Cerebellar cortex (tissue), 1 donor: ENCODE measurements around the gene C2CD2.

ENCODE experiments used
- DNase-seq: peaks from one replicate; pipeline ENCODE4 v3.0.0-alpha.2; 2015; ENCODE audit warnings: low spot score

C2CD2 gene

GRCh38 chr21:41933313-41934079 is 20.3 kb downstream of the C2CD2 start:
- DNase-seq = peak; percentile 25

DNA sequence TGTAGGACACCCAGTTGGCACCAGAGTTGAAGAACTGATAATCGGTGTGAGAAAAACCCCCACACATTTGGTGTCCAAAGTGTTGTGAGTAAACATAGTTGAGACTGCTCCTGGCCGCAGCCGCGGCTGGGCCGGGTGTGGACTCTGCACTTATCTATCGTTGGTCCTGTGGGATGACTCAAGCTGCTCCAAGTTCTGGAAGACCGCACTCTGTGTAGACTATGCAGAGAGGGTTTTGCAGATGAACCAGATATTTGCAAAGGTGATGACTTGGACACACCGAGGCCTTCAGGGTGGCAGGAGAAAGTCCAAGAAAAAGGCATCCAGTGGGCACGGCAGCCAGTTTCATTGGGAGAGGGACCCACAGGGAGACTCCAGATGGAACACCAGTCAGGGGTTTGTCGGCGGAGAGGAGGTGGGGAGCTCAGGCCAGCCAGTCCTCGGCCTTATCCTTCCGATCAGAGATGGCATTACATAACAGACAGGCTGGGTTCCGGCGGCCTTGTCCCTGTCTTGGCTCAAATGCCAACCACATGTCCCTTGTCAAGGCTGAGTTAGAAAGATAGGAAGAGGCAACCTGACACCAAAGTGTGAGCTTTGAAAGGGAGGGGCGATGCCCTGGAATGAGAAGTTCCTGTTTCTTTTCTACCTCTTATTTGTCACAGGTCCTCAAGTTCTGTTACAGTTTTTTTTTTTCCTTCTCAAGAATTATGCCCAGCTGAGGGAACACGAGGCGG is 21.1 kb downstream of the C2CD2 start:
- peak; percentile 79 for DNase-seq

GRCh38 chr21:41932191-41932575 is 21.6 kb downstream of the C2CD2 start:
- DNase-seq = no peak

DNA sequence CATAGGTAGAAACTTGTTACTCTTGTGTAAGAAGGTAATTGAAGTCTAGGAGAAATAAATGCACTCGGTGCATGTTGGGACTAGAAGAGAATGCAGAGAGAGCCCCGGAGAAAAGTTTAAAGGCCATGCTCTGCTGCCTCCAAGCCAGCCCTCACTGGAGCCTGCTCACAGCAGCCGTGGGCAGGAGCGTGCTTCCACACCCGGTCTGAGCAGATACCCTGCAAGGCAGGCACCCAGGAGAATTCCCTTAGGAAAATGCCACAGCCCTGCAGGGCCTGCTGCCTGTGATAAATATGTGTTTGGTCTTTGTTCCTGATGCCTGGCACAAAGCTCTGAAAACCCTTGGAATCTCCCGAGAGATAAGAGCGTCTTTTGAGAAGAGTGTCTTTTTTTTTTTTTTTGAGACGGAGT is 22.8 kb downstream of the C2CD2 start:
- no peak for DNase-seq

DNA sequence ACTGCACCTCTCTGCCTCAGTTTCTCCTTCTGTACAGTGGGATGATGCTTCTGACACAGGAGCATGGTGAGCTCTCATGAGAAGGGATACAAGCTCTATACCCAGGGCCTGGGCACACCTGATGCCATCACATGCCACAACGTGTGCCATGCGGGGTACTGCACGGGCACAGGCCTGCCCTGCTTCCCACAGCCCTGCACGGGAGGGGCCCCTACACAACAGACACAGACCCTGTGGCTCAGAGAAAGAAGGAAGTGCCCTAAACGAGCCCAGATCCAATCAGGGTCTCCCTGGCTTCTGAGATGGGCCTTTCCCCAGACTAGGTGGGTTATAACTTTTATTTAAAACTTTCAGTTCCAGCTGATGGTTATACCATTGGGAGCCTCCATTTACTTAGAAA is 24.6 kb downstream of the C2CD2 start:
- DNase-seq = no peak

- DNase-seq = no peak
These were observed 25.1 kb downstream of the C2CD2 start for GRCh38 chr21:41928621-41929220.

DNA sequence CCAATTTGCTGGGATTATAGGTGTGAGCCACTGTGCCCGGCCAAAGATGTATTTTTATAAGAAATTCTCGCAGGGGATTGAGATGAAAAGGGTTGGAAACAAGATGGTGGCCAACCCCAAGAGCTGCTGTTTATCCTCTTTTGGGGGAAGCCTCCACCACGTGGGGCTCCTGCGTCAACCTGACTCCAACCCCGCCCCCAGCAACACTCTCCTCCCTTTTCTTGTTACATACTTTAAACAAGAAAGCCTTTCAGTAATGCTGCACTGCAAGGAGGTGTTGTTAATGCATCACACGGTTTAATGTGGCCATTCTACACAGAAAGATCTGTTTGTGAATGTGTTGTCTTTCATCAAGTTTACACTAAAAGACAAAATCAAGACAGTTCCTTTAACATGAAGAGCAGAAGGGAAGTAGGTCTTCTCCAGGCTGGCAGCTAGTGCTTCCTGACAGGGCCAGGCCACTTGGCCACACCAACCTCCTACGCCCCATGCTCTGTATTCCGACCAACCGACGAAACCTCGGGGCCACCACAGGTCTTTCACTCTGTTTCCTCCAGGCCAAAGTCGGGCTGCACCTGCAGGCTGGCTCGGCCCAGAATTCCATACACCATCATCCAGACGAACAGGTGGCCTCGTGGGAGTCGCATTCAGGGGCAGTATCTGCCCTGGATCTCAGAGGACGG is 25.9 kb downstream of the C2CD2 start:
- no peak for DNase-seq

DNA sequence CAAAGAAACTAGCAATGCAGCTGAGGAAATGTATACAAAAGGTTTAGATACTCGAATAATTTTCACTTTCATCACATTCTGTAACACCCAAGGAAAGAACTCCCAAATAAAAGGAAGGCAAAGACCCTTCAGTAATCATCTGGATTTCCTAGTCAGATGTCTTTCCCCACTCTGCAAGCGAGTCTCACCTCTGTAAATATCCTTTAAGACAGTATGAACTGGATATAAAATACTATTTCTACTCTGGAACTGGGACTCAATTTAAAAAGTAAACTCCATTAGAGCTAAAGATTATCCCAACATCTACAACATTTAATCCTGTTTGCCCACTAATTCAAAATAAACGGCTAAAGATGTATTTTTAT is 27.0 kb downstream of the C2CD2 start:
- DNase-seq = no peak

GRCh38 chr21:41926117-41926806 is 27.6 kb downstream of the C2CD2 start:
- DNase-seq = no peak

DNA sequence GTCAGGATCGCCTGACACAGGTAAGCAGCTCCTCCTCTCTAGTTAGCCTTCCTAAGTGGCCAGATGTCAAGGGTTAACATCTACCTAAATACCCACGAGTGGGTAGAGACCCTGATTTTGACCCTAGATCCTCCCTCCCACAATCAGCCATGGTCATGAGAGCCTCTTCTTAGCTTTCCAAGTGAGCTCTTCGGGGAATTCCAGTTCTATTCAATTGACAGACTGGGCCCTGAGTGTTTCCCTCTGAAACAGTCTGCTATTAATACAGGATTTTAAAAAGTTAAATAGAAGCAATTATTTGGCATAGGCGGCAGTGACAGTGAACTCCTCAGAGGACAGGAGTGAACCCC is 28.1 kb downstream of the C2CD2 start:
- DNase-seq = no peak

DNA sequence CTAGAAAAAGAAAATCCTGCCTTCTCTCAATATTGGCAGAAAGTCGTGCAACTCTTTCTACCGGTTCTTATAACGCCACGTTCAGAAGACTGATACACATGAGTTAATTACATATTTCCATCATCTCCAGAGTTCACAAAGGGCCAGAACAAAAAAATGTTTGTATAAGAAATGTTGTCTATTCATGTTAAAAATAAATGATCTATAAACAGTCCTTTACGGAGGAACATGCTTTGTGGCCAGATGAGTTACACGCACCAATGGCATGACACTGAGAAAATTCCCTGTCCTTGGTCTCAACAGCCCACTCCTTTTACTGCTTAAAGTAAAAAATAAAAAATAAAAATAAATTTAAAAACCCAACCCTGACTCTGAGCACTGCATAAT is 29.5 kb downstream of the C2CD2 start:
- DNase-seq = no peak

DNA sequence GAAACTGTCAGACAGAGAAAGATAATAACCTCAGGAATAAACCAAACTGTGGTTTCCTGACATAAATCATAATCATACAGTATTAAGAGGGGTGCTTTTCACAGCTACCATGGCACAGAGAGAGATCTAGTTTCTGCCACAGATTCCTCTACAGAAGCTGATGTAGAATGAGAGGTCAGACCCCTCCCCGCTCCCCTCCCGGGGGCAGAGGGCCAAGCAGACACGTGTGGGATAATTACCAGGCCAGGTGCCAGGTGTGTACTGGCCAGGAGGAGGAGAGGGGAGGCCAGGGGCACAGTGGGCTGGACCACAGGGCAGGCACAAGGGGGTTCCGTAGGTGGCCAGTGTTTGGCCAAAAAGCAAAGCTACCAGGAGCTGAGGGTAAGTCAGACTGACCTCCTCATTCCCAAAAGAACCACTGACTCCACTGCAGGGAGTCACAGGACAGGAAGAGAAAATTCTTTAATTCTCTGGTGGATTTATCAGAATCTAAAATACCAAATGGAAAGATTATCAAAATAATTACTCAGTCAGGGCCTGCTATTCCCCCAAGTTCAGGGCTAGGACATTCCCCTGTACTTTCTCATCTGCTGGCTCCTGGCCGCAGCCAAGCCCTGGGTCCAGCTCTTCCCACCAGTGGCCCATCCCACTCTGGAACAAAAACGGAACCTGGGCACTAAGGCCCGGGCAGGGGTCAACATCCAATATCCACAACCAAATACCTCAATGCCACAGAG is 30.0 kb downstream of the C2CD2 start:
- DNase-seq = no peak

DNA sequence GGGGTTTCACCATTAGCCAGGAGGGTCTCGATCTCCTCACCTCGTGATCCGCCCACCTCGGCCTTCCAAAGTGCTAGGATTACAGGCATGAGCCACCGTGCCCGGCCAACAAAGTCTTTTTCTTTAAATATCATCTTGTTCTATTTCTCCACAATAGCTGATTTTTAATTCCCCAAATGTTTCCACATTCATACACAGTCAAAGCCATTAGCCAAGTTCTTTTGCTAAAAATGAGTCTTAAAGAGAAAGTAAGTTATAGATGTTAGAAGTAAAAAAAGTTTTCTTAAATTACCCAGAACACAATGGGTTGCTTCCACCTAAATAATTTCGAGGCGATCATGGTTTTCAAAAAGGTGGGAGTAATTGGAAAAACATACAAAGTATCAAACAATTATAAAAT is 30.6 kb downstream of the C2CD2 start:
- DNase-seq = no peak

DNA sequence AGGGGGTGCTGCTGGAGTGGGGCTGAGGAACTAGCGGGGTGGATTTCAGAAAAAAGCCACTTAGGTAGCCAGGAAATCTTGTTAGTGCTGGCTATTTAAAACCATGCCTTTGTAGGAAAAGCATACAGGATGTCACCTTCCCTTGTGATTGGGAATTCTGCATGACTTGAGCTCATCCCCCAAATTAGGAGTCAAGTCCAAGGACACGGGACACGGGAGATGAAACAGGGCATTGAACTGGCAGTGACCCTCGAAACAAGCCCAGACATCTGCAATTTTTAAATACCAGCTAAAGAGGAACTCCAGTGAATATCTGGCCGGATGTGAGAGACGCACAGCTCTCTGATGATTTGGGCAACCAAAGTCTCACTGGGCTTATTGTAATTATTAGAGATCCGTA is 32.8 kb downstream of the C2CD2 start:
- DNase-seq = no peak

DNA sequence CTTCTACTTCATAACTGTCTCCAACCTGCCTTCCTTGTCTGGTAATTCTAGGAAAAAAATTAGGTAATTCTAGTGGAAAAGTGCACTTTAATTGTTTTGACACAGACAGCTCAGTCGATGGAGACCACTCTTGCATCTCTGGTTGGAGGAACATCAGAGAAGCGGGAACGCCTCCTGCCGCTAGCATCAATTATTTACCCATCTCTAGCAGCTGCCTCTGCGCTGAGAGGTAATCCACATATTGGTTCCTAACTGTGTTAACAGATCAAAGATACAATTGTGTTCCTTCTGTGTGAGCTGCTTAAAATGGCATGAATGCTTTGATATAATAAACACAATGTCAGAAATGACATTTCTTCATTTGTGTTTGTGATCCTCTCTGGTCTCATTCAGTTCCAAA is 33.3 kb downstream of the C2CD2 start:
- DNase-seq = no peak

DNA sequence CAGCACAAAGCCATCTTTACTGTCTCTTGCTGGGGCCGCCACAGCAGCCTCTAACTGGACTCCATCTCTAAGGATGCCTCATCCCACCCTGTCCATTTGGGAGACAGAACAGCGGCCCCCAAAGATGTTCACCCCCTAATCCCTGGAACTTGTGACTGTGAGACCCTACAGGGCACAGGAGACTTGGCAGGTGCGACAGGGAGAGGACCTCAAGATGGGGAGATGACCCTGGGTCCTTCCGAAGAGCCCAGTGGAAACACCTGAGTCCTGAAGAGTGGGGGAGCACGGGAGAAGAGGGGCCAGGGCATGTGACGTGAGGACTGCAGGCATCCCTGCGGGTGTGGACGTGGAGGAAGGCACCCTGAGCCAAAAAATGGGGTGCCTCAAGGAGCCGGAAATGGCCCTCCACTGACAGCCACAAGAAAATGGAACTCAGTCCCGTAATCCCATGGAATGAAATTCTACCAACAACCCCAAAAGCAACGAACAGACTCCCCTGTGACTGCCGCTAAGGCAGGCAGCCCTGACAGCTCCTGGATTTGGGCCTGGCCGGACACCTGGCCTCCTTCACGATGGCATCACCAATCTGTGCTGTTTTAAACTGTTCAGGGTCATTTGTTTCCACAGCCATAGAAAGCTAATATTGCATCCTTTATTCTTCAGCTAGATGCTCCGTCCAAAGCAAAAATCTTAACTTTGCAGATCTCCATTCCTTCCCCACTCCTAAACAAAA is 34.0 kb downstream of the C2CD2 start:
- no peak for DNase-seq

- DNase-seq = no peak
These were observed 35.1 kb downstream of the C2CD2 start for GRCh38 chr21:41918561-41919358.

DNA sequence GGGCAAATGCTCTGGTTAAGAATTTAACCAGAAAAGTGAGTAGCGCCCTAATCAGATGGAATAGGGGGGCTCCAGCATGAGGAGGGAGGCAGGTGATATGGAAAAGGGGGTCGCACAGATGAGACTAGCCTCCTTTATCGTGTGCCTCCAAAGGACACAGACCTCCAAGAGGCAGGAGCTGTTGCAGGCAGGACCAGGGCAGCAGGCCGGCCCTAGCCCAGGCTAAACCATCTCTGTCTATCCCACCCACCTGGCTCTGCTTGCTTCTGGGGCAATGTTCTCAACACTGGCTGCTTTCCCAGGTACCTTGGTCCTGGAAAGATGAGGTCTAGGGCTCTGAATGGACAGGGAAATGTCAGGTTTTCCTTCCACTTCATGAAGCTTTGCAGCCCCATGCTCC is 36.3 kb downstream of the C2CD2 start:
- no peak for DNase-seq

GRCh38 chr21:41916888-41917433 is 36.9 kb downstream of the C2CD2 start:
- DNase-seq = no peak

- no peak for DNase-seq
These were observed 38.9 kb downstream of the C2CD2 start for GRCh38 chr21:41914965-41915364.
